Measurements from ENCODE around the gene ZNF91. TPM values are rescaled to one million over a fixed set of nuclear protein-coding genes. Genes with fewer than 3 reads are reported as not detected.

Gene ZNF91
- total and polyA plus RNA-seq, 8 donors: 8.5 to 38.7 (median 28.1) TPM

DNA sequence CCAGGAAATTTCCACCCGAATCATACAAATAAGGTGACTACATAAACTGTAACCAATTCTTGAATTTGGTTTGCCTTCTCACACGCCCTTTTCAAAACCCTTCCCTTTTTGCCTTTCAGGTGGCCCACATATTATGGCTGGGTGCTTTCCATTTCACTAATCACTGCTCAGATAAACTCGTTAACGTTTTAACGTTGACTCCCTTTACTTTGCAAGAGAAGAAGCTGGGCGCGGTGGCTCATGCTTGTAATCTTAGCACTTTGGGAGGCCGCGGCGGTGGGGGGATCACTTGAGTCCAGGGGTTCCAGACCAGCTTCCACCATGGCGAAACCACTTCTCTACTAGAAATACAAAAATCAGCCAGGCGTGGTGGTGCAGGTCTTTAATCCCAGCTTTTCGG is 19.8 kb upstream of the ZNF91 start:
- Histone ChIP-seq H3K9me3 (no peaks in the 10 kb centered on the region), H3K4me1 (no peaks in the 10 kb centered on the region), H3K36me3 (no peaks in the 10 kb centered on the region), H3K4me3 (peak overlapping the region in 1 of 4 donors; percentile 40), H3K27me3 (no peaks in the 10 kb centered on the region), H3K27ac (no peak overlapping the region)
- no peak for FAIRE-seq
- no peak for DNase-seq
- TF ChIP-seq, protein P1, sequence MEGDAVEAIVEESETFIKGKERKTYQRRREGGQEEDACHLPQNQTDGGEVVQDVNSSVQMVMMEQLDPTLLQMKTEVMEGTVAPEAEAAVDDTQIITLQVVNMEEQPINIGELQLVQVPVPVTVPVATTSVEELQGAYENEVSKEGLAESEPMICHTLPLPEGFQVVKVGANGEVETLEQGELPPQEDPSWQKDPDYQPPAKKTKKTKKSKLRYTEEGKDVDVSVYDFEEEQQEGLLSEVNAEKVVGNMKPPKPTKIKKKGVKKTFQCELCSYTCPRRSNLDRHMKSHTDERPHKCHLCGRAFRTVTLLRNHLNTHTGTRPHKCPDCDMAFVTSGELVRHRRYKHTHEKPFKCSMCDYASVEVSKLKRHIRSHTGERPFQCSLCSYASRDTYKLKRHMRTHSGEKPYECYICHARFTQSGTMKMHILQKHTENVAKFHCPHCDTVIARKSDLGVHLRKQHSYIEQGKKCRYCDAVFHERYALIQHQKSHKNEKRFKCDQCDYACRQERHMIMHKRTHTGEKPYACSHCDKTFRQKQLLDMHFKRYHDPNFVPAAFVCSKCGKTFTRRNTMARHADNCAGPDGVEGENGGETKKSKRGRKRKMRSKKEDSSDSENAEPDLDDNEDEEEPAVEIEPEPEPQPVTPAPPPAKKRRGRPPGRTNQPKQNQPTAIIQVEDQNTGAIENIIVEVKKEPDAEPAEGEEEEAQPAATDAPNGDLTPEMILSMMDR (IDR thresholded peaks at IDR 0.05): no peak
- ATAC-seq: no peak
- intact Hi-C loops (cut with DNase I): no loop called here
- 31% methylated on average over 13 of the region's 13 CpGs for WGBS, 2 donors

DNA sequence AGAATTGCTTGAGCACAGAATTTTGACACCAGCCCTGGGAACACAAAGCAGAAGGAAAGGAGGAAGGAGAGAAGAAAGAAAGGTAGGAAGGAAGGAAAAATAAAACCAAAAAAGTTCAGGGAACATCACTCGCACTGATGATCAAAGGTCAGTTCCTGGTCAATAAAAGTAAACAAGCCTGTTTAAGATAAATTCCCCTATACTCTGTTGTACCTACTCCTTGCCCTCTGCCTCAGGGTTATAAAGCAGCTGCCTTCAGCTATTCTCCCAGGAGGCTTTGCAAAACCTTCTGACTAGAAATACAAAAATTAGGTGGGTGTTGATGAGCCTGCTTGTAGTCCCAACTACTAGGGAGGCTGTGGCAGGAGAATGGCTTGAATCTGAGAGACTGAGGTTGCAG is 14.9 kb upstream of the ZNF91 start:
- WGBS, 2 donors: 4 to 16% methylated on average over 1 of the region's 1 CpG
- TF ChIP-seq, protein P1 (IDR thresholded peaks at IDR 0.05): no peak
- DNase-seq: no peak
- FAIRE-seq: no peak
- ATAC-seq: no peak
- Histone ChIP-seq H3K4me3 (no peak overlapping the region), H3K27me3 (no peaks in the 10 kb centered on the region), H3K27ac (no peak overlapping the region), H3K36me3 (no peaks in the 10 kb centered on the region), H3K9me3 (no peaks in the 10 kb centered on the region), H3K4me1 (no peaks in the 10 kb centered on the region)
- intact Hi-C loops (cut with DNase I): no loop called here

DNA sequence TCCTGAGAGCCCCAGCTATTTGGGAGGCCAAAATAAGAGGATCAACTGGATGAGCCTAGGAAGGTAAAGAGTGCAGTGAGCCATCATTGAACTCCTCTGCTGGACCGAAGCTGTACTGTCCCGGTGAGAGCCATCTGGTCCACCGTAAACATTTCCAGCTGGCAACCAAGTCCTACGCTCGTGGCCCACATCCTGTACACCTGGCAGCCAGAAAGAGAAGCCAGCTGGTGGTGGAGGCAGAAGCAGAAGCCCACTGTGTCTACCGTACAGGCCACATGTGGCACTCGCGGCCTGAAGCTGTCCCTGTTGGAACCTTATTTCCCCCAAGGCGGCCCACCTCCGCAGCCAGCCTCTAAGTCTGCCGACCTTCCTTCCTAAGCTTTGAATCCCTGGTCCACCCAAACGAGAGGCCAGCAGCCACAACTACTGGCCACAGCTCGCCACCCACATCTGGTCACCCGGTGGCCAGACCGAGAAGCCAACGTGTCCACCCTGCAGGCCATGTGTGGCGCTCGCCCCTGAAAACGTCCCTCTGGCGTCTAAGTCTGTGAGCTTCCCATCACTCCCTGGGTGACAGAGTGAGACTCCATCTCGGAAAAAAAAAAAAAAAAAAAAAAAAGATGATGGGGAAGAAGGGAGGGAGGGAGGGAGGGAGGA is 14.2 kb upstream of the ZNF91 start:
- Histone ChIP-seq H3K27ac (no peak overlapping the region), H3K4me3 (no peak overlapping the region), H3K36me3 (no peaks in the 10 kb centered on the region), H3K4me1 (no peaks in the 10 kb centered on the region), H3K27me3 (no peaks in the 10 kb centered on the region), H3K9me3 (no peaks in the 10 kb centered on the region)
- FAIRE-seq (no peak), DNase-seq (no peak), ATAC-seq (no peak)
- intact Hi-C loops (cut with DNase I): no loop called here
- 81 to 92% methylated on average over 20 to 21 of the region's 21 CpGs for WGBS, 2 donors
- TF ChIP-seq, protein P1 (IDR thresholded peaks at IDR 0.05): no peak

DNA sequence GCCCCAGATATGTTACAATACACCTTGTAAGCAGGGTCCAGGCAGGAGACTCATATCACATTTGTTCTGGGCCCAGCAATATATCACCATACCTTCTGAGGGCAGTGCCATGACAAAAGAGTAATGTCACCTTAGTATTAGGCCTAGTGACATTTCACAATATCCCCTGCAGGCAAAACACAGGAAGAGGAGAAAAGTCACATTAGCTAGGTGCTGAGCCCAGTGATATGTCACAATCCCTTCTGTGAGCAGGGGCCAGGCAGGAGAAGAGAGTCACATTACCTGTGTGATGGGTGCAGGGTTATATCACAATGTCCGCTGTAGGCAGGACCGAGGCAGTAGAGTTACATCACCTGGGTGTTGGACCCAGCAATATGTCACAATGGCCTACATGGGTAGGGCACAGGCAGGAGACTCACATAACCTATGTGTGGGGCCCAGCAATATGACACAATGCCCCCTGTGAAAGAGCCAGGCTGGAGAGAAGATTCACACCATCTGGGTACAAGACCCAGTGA is 12.4 kb upstream of the ZNF91 start:
- TF ChIP-seq, protein P1 (IDR thresholded peaks at IDR 0.05): no peak
- intact Hi-C loops (cut with DNase I): no loop called here
- peaks cover 0 to 7% (median 0%) of the 10 kb centered on the region in 3 donors for H3K4me1 ChIP-seq
- 98 to 100% methylated on average over 2 of the region's 2 CpGs for WGBS, 2 donors
- no peak overlapping the region for H3K27ac ChIP-seq
- no peak for FAIRE-seq
- no peak for DNase-seq
- H3K27me3 ChIP-seq: no peaks in the 10 kb centered on the region
- no peak overlapping the region for H3K4me3 ChIP-seq
- H3K36me3 ChIP-seq: no peaks in the 10 kb centered on the region
- ATAC-seq: no peak
- H3K9me3 ChIP-seq: no peaks in the 10 kb centered on the region

DNA sequence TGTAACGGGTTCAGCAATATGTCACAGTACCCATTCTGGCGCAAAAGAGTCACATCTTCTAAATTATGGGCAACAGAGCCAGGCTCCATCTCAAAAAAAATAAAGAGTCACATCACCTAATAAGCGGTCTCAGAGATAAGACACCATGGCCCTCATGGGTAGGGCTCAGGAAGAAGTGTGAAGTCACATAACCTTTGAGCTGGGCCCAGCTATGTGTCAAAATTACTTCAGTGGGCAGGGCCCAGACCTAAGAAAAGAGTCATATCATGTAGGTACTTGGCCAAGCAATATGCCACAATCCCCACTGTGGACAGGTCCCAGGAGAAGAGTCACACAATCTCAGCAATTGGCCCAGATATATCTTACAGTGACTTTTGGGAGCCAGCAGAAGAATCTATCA is 11.4 kb upstream of the ZNF91 start:
- no peaks in the 10 kb centered on the region for H3K27me3 ChIP-seq
- DNase-seq: no peak
- H3K9me3 ChIP-seq: no peaks in the 10 kb centered on the region
- no peak overlapping the region for H3K27ac ChIP-seq
- H3K4me3 ChIP-seq: no peak overlapping the region
- no peak for FAIRE-seq
- intact Hi-C loops (cut with DNase I): no loop called here
- TF ChIP-seq, protein P1 (IDR thresholded peaks at IDR 0.05): no peak
- peaks cover 0 to 7% (median 0%) of the 10 kb centered on the region in 3 donors for H3K4me1 ChIP-seq
- no peak for ATAC-seq
- H3K36me3 ChIP-seq: no peaks in the 10 kb centered on the region
- 93 to 95% methylated on average over 3 of the region's 3 CpGs for WGBS, 2 donors

All from pancreas (tissue), 10 donors.